C4-2B (cell line): Measurements from ENCODE around the gene PSKH1.

Experiments
- ZFX ChIP-seq: fragments of 450-650 bp; IDR thresholded peaks from 2 replicates; pipeline ENCODE4 v1.6.1; 2017
- TF ChIP-seq, protein P1 (sequence below): fragments of 450-650 bp; conservative IDR thresholded peaks from 2 replicates; pipeline ENCODE4 v1.5.1; 2017; ENCODE audit warnings: mild to moderate bottlenecking

GRCh38 chr16:67961551-67961957 is 68.5 kb downstream of the PSKH1 start:
- TF ChIP-seq, protein P1, sequence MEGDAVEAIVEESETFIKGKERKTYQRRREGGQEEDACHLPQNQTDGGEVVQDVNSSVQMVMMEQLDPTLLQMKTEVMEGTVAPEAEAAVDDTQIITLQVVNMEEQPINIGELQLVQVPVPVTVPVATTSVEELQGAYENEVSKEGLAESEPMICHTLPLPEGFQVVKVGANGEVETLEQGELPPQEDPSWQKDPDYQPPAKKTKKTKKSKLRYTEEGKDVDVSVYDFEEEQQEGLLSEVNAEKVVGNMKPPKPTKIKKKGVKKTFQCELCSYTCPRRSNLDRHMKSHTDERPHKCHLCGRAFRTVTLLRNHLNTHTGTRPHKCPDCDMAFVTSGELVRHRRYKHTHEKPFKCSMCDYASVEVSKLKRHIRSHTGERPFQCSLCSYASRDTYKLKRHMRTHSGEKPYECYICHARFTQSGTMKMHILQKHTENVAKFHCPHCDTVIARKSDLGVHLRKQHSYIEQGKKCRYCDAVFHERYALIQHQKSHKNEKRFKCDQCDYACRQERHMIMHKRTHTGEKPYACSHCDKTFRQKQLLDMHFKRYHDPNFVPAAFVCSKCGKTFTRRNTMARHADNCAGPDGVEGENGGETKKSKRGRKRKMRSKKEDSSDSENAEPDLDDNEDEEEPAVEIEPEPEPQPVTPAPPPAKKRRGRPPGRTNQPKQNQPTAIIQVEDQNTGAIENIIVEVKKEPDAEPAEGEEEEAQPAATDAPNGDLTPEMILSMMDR, result no peak
- TF ChIP-seq ZFX, result no peak
